Measurements from ENCODE around the gene FARP1.
A peak's percentile ranks its signal among the peaks of the same experiment; 100 is the strongest.
"Not testable (repeated sequence)": the region's sequence is repeated elsewhere in the genome, so short reads cannot be mapped to it uniquely, and the experiment has no call there.

The FARP1 gene

GRCh38 chr13:98262292-98262691 lies 119.4 kb downstream of the FARP1 start:
- no peak for DNase-seq

- no peak for DNase-seq
Measured at GRCh38 chr13:98263841-98264240, 120.9 kb downstream of the FARP1 start.

- no peak for DNase-seq
Measured at GRCh38 chr13:98264877-98265276, 122.0 kb downstream of the FARP1 start.

- peak; percentile 49 for DNase-seq
Measured at GRCh38 chr13:98265692-98266551, 123.0 kb downstream of the FARP1 start.

- peak; percentile 57 for DNase-seq
Measured at GRCh38 chr13:98267080-98267912, 124.4 kb downstream of the FARP1 start.

GRCh38 chr13:98269386-98269785 lies 126.5 kb downstream of the FARP1 start:
- DNase-seq, result no peak

- DNase-seq, result no peak
Measured at GRCh38 chr13:98270819-98271218, 127.9 kb downstream of the FARP1 start.

GRCh38 chr13:98271646-98272045 lies 128.8 kb downstream of the FARP1 start:
- not testable (repeated sequence) for DNase-seq

- DNase-seq, result no peak
Measured at GRCh38 chr13:98272549-98272948, 129.7 kb downstream of the FARP1 start.

GRCh38 chr13:98273067-98273823 lies 130.4 kb downstream of the FARP1 start:
- no peak for DNase-seq

- peak; percentile 56 for DNase-seq
Measured at GRCh38 chr13:98273824-98274742, 131.2 kb downstream of the FARP1 start.

GRCh38 chr13:98274921-98275487 lies 132.1 kb downstream of the FARP1 start:
- DNase-seq, result no peak

GRCh38 chr13:98275681-98276171 lies 132.8 kb downstream of the FARP1 start:
- DNase-seq, result no peak

GRCh38 chr13:98276486-98276885 lies 133.6 kb downstream of the FARP1 start:
- no peak for DNase-seq

- no peak for DNase-seq
Measured at GRCh38 chr13:98278068-98278724, 135.3 kb downstream of the FARP1 start.

GRCh38 chr13:98279473-98280175 lies 136.7 kb downstream of the FARP1 start:
- peak; percentile 84 for DNase-seq

- no peak for DNase-seq
Measured at GRCh38 chr13:98280176-98280510, 137.2 kb downstream of the FARP1 start.

- no peak for DNase-seq
Measured at GRCh38 chr13:98284679-98285078, 141.8 kb downstream of the FARP1 start.

- DNase-seq, result no peak
Measured at GRCh38 chr13:98285317-98285716, 142.4 kb downstream of the FARP1 start.
